ENCODE measurements around the gene FIBP.

Gene FIBP

DNA sequence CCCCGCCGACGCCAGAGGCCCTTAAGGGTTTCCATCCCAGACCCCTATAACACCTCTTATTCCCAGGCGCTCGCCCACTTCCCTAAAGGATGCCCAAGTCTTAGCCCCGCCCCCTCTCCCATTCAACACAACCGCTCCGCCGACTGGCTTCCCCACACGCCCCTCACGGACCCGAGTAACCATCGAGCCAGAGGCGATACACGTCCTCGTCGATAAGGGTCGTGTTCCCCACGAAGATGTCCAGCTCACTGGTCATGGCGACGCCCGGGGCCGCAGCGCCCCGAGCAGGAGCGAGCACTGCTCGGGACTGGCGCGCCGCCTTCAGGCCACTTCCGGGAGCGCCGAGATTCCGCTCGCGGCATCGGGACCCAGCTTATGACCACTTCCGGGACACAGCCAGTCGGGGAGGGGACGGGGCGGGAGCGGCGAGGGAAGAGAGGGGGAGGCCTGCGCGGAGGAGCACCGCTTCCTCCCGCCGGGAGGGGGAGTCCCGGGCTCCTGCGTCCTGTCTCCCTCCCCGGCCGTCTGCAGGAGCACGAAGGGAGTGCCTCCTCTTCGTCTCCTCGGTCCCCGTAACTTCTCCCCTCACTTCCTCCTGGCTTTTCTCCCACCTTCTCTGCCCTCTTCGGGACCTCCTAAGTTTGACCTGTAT lies at the start of gene FIBP:
FIBP (minus strand) TSS at position 309 of the 652 bp plus-strand sequence; CDS start at position 256, 53 bp downstream.
- peak; percentile 99 for DNase-seq

DNA sequence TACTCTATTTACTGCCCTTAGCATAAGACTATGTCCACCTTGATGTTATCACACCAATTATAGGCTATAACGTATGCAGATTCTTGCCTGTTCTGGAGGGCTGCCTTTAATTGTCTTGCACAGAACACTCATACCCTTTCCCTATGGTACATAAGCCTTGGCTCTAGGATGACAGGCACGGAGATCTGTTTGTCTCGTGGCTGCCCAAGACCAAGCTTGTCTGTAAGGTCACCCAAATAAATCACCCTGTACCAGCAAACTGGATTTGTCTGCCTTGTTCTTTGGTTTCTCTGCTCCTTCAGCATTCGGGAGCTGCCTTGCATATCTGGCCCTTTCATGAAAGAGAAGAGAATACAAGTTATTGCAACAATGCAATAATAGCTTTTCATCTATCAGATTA lies 49.5 kb upstream of the FIBP start:
- DNase-seq, result no peak

DNA sequence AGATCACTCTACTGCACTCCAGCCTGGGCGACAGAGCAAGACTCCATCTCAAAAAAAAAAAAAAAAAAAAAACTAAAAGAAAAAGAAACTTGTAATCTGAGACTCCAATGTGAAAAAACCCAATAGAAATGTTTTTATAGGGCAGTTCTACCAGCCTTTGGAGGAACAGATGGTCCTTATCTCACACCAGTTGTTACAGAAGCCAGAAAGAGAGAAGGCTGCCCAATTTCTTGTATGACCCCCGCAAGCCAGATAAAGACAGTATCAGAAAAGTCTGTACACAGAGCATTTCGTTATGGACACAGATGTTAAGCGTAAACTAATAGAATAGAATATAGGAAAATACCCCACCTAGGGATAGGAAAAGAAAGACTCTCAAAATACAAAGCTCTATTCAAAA lies 45.7 kb upstream of the FIBP start:
- no peak for DNase-seq

DNA sequence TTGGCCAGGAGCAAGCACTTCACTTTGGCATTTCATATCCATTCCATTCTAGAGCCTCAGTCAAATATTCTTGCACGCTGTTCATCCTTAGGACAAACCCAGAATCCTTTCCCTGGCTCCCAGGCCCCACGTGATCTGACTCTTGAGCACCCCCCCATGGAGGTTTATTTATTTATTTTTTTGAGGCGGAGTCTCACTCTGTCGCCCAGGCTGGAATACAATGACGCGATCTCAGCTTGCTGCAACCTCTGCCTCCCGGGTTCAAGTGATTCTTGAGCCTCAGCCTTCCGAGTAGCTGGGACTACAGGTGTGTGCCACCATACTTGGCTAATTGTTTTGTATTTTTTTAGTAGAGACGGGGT lies 44.3 kb upstream of the FIBP start:
- DNase-seq, result peak; percentile 59

DNA sequence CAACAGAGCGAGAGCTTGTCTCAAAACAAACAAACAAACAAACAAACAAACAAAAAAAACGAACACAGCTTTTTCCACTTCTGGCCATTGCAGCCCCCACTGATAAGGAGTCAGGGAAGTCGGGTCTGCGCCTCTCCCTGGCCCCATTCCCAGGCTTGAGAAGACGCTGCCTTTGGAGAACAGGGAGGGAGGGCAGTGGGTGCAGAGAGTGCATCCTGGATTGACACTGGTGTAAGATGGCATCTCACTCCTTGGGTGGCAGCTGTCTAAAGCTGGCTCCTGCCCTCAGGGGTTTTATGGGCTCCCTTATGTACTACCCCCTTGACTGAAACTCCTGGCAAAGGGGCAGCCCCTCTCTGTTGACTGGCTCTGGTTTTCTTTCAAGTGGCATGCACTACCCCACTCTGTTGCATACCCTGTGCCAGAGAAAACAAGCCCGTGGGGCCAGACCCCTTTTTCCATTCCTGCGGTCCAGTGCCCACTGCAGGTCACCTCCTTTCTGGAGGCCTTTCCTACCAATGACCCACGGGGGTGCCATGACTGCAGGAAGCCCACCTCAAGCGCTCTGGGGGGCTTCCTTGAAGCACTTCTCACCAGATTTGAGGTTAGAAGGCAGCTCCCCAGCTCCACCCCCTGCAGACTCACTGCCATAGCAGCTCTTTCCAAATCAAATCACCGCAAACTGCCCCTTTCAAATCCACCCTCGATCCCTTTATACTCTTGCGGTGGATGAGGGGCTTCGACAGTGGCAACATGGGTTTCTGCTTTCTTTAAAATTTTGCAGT lies 43.7 kb upstream of the FIBP start:
- no peak for DNase-seq

DNA sequence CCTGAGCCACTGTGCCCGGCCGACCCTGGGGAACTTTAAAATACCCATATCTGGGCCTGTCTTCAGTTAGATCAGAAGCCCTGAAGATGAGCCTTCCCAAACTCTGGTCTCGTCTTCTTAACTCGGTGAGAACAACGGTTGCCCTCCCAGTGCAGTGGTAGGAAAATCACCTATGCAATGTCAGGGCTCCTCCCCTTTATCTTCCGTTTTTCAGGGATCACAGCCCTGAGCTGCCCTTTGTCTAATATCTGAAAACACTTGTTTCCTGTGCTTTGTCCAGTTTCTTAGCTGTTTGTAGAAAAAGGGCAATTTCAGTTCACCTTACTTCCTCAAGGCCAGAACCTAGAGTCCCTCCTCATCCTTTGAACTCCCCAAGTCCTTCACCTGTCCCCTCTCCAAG lies 40.4 kb upstream of the FIBP start:
- no peak for DNase-seq

DNA sequence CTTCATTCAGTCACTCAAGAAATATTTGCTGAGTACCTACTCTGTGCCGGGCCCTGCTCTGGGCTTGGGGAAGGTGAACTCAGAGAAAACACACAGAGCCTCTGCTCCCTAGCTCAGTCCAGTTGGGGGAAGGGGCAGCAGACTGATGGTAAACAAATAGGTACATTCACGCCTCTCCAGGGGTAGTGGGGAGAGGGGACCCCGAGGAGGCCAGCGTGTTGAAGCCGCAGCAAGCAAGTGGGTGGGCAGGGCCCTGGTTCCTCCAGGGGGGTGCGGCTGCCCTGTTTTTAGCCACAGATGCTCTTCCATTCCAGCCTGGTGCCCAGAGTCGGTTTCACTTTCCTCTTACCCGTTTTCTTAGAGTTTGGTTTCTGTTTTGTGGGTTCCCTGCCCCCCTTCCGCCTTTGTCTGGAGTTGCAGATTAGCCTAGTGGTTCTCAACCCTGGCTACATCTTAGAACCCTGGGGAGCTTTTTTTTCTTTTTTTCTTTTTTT lies 39.7 kb upstream of the FIBP start:
- no peak for DNase-seq

DNA sequence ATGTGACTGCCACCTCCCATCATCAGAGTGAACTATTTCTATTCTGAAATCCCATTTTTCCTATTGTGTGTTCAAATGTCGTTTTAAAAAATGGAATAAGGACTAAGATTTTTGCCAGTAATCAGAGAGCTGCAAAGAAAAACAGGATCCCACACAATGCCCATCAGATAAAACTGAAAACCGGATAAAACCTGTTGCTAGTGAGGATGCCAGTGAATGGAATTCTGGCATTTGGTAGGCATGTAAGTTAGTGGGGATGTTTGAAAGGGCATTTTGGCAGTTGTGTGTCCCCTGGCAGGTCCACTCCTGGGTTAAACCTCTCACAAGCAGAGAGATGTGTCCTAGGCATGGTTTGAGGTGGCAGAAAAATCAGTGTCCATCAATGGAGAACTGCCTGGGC lies 37.1 kb upstream of the FIBP start:
- DNase-seq, result no peak

DNA sequence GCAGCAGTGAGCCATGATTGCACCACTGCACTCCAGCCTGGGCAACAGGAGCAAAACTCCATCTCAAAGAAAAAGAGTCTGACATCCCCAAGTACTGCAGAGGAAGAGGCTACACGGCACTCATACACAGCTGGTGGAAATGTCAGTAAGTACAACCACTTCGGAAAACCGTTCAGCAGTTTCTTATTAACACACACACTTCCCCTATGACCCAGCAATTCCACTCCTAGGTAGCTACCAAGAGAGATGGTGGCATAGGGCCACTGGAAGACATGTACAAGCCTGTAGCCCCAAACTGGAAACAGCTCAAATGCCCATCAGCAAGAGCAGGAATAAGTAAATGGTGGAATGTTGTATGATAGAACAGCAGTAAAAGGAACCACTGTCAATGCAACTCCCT lies 34.3 kb upstream of the FIBP start:
- DNase-seq, result no peak

DNA sequence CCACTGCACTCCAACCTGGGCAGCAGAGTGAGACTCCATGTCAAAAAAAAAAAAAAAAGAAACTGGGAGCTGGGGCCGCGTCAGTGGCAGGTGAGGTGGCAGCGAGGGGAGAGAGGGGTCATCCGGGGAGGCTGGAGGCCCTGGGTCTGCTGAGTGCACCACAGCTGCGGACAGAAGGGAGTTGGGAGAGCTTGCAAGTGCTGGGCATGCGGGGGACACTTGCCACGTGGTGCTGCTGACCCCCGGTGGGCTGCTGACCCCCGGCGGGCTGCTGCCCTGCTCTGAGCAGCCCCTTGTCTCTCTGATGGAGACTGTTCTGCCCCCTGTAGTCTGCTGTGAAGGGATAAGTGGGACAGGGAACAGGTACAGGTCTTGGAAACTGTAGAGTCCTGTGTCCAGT lies 33.6 kb upstream of the FIBP start:
- no peak for DNase-seq

DNA sequence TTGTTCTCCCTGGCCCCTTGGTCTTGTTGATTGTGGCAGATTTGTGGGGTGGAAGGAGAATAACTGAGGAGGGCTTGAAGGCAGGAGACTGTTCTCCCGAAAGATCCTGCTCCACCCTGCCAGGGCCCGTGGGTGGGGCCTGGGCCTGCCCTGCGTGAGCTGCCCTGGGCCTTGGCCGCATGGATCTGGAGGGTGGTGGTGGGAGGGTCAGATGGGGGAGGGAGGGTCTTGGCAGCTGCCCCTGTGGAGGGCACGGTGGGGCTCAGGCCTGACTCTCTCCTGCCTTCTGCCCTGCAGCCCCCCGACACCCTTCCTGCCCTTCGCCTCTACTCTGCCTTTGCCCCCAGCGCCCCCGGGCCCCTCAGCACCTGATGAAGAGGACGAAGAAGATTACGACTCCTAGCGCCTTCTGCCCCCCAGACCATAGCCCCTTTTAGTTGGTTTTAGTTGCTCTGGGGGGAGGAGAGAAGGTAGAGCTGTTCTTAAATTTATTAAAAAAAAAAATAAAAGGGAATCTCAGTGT lies 32.8 kb upstream of the FIBP start:
- no peak for DNase-seq

DNA sequence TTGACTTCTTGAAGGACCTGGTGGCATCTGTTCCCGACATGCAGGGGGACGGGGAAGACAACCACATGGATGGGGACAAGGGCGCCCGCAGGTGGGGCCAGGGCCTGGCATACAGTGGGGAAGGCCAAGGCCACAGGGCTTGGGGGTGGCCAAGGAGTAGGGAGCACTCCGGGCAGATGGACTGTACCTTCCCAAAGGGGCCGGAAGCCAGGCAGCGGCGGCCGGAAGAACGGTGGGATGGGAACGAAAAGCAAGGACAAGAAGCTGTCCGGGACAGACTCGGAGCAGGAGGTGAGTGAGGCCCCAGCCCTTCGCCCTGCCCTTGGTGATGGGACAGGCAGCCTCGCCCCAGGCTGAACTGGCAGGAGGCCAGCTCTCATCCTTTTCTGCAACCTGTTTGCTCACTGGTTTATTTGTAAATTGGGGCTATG lies 32.1 kb upstream of the FIBP start:
- DNase-seq, result no peak

DNA sequence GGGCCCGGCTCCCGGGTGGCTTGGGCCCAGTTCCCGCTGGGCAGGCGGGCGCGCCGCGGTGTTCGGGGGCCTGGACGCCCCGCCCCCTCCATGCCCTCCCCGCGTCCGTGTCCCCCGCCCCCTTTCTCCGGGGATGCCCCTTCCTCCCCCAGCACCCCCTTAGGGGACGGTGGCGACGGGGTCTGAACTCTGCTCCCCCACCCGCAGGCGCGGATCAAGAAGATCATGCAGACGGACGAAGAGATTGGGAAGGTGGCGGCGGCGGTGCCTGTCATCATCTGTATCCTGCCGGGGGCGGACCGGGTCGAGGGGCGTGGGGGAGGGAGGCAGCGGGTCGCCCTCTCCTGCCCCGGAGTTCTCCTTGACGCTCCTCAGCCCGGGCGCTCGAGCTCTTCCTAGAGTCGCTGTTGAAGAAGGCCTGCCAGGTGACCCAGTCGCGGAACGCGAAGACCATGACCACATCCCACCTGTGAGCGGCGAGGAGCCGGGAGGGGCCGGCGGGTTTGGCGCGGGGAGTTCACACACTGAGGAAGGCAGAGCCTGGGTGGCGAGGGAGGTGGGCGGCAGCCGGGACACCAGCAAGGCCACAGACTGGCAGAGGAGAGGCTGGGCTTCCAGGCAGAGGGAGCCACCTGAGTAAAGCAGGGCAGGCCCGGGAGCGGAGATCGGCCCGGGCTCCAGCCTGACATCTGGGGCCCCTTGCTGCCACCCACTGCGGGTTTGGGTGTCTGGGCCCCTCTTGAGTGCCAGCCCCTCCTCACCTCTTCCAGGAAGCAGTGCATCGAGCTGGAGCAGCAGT lies 31.5 kb upstream of the FIBP start:
- DNase-seq, result peak; percentile 69

DNA sequence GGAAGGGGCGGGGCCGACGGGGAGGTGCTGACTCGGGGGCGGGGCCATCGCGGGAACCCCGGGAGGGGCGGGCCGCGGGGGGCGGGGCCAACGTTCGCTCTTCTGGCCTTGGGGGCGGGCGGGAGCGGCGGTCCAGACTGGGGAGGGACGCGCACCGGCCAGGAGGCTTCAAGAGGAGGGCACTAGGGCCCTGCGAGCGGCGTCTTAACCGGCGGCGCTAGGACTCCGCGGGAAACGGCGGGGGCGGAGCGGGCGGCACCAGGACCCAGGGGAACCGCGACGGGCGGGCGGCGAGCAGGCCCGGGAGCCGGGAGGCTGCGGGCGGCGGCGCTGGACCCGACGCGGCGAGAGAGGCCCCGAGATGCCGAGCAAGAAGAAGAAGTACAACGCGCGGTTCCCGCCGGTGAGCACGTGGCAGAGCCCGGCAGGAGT lies 30.9 kb upstream of the FIBP start, which contains the start of gene DRAP1:
DRAP1 (plus strand) TSS at position 286 of the 432 bp plus-strand sequence; CDS start at position 362, 76 bp downstream.
- peak; percentile 99 for DNase-seq

DNA sequence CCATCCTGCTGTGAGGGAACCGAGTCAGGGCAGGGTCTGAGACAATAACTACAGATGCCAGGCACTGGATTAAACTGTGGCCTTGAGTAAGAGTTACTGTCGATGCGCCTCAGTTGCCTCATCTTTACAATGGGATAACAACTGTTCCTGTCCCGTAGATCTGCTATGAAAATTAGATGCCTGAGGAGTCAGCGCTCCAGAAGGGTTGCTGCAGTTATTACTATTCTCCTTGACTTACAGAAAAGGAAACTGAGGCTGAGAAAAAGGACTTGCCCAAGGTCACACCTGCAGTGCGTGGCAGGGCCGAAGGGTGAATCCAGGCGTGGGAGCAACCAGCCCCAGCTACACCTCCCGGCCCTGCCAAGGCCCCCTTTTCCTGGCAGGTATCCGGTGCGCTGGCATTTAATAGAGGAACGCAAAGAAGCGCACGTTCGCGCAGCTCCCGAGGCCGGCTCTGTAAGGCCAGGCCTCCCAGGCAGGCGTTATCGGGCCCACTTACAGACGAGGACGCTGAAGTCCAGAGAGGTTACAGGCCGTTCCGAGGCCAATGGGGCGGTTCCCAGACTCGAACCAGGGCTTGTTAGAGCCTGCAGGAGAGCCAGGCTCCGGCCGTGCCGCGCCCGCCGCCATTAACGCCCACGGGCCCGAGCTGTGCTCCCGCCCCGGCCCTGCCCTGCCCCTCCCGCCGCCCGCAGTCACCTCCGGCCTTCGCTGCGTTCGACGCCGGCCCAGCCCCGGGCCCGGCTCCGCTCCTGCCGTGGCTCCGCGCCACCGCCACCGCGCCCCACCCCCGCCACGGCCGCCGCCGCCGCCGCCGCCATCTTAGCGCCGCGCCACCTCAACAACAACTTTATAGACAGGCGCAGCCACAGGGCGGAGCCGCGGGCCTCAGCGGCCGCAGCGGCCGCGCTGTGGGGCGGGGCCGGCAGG lies 30.2 kb upstream of the FIBP start, which contains the start of gene C11orf68:
C11orf68 (minus strand) TSS at position 852 of the 930 bp plus-strand sequence; CDS start at position 821, 31 bp downstream.
- peak; percentile 77 for DNase-seq

DNA sequence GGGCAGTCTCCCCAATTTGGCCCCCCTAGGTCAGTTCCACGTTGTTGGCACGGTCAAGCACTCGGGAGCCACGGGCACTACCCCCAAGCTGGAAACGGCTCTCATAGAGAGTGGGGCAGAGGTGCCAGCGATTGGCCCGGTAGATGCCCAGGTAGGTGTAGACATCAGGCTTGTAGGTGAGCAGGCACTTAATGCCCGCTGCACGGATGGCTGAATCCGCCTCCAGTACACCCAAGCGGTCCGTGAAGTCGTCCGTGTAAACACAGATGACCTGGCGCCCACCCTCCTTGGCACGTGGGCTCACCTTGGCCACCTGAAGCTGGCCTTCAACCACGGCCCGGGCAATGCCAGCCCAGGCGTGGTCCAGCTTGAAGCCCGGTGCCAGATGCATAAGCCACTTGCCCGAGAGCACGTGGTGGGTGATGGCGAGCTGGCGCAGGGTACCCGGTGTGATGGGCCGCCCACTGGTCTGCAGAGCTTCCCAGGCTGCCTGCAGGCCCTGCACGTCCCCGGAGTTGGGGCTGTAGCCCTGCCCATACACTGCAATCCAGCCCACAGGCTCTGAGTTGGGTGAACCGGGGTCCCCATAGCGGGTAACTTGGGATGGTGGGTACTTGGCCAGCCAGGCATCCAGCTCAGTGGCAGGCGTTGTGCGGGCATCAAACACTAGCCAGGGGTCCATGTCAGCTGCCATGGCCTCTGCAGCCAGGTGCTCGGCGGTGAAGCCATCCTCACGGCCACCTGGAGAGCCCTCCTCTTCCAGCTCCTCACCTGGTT lies 29.4 kb upstream of the FIBP start:
- DNase-seq, result no peak

DNA sequence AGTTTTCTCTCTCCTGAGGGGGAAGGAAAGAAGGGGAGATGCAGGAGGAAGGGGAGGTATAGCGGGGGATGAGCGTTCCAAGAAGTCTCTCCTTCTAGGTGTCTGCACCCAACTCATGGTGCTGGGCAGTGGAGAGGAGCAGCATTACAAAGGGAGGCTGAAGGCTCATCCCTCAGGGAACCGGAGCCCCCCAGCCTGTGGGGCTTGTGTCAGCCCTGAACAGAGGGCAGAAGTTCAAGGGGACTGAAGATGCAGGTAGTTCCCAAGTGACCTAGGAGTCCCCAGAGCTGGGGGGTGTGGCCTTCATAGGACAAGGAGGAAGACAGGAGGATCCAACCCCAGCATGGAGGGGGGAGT lies 28.8 kb upstream of the FIBP start:
- DNase-seq, result no peak

DNA sequence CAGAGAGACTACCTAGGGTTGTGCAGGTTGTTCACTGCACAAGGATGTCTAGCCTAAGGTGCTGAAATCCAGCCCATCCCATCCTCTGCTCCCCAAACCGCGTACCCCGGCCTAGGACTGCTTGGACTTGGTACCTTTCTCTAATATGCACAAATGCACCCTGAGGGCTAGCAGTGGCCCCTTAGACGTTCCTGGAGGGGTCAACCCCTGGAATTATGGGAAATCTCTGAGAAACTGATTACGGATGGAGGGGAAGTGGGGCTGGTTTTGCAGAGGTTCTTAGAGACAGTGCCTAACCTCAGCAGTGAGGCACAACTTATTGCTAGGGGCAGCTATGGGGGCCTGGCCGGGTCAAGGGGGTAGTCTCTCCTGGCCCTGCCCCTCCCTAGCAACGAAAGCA lies 28.1 kb upstream of the FIBP start:
- no peak for DNase-seq

DNA sequence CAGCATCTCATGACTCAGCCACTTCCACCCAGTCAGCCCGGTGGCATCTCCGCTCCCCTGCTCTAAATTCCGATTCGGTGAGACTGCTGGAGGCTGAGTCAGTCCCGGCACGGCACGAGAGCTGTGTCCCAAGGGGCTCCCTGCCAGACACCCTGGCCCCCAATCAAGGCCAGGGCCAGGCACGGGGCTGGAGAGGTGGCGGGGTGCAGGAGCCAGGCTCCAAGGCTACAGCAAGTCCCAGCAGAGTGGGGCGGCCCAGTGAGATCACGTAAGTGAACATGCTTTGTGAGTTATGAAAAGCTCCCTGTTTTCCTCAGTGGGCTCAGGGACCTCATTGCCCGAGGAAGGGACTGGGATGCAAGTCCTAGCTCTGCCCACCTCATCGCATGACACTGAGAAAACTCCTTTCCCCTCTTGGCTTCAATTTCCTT lies 27.6 kb upstream of the FIBP start:
- DNase-seq, result no peak

DNA sequence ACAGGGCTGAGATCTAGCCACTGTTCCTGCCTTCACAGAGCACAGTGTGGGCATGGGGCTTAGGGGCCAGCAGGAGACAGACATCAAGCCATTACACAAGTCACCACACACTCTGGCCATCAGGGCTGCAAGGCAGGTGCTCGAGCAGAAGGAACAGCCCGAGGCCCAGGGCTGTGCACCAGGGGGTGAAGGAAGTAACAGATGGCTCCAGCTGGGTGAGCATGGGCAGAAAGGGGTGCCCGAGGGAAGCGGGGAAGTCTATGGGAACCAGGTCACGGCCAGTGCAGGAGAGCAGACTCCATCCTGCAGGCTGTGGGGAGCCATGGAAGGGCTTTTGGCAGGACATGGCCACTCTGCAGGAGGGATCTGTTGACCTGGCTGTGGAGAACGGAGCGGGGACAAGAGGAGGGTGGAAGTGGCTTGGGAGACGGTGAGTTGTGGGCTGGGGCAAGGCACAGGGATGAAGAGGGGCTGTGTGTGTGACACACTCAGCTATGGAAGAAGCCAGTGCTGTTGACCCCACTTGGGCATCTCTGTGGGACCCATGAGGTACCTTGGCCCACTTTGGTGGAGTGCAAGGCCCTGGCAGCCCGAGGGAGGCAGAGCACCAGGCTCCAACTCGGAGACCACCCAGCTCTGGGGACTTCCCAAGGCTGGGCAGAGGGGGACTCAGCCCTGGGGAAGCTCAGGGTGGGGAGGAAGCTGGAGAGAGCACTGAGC lies 27.0 kb upstream of the FIBP start:
- DNase-seq, result no peak

All from DMS53 (cell line).